Activated CD4-positive, alpha-beta T cell treated with anti-CD3 and anti-CD28 coated beads for 1 hour (primary cell): ENCODE data around the gene PIAS1.
"Not testable (repeated sequence)": the region's sequence is repeated elsewhere in the genome, so short reads cannot be mapped to it uniquely, and the experiment has no call there.

Source experiments
- DNase-seq: peaks from one replicate; pipeline ENCODE4 v3.0.0-alpha.2; 2020

Gene PIAS1

GRCh38 chr15:68053701-68054627 is at the start of gene PIAS1:
TSS of gene PIAS1 (plus strand) at chr15:68054315. CDS start at chr15:68054327, 12 bp downstream.
- peak; percentile 92 for DNase-seq

- DNase-seq = not testable (repeated sequence)
Measured at GRCh38 chr15:68007642-68008041, 46.5 kb upstream of the PIAS1 start.

- DNase-seq = no peak
Measured at GRCh38 chr15:68010361-68011153, 43.6 kb upstream of the PIAS1 start.

GRCh38 chr15:68012911-68013310 is 41.2 kb upstream of the PIAS1 start:
- no peak for DNase-seq

GRCh38 chr15:68014219-68014618 is 39.9 kb upstream of the PIAS1 start:
- DNase-seq = no peak

GRCh38 chr15:68015244-68015643 is 38.9 kb upstream of the PIAS1 start:
- no peak for DNase-seq

GRCh38 chr15:68017201-68017600 is 36.9 kb upstream of the PIAS1 start:
- DNase-seq = no peak

- DNase-seq = no peak
Measured at GRCh38 chr15:68018797-68019444, 35.2 kb upstream of the PIAS1 start.

GRCh38 chr15:68019814-68020525 is 34.1 kb upstream of the PIAS1 start:
- no peak for DNase-seq

GRCh38 chr15:68020685-68021084 is 33.4 kb upstream of the PIAS1 start:
- no peak for DNase-seq

GRCh38 chr15:68022061-68022460 is 32.1 kb upstream of the PIAS1 start:
- DNase-seq = no peak

- DNase-seq = no peak
Measured at GRCh38 chr15:68023307-68024101, 30.6 kb upstream of the PIAS1 start.

GRCh38 chr15:68025835-68026424 is 28.2 kb upstream of the PIAS1 start:
- DNase-seq = no peak

GRCh38 chr15:68027388-68027787 is 26.7 kb upstream of the PIAS1 start:
- no peak for DNase-seq

GRCh38 chr15:68028137-68028887 is 25.8 kb upstream of the PIAS1 start:
- DNase-seq = no peak

GRCh38 chr15:68028888-68029207 is 25.3 kb upstream of the PIAS1 start:
- no peak for DNase-seq

GRCh38 chr15:68029959-68030358 is 24.2 kb upstream of the PIAS1 start:
- no peak for DNase-seq

- DNase-seq = no peak
Measured at GRCh38 chr15:68031404-68031803, 22.7 kb upstream of the PIAS1 start.

GRCh38 chr15:68032672-68033071 is 21.4 kb upstream of the PIAS1 start:
- DNase-seq = no peak

- no peak for DNase-seq
Measured at GRCh38 chr15:68034081-68034480, 20.0 kb upstream of the PIAS1 start.
